ENCODE results near the gene COL17A1.

Gene COL17A1

DNA sequence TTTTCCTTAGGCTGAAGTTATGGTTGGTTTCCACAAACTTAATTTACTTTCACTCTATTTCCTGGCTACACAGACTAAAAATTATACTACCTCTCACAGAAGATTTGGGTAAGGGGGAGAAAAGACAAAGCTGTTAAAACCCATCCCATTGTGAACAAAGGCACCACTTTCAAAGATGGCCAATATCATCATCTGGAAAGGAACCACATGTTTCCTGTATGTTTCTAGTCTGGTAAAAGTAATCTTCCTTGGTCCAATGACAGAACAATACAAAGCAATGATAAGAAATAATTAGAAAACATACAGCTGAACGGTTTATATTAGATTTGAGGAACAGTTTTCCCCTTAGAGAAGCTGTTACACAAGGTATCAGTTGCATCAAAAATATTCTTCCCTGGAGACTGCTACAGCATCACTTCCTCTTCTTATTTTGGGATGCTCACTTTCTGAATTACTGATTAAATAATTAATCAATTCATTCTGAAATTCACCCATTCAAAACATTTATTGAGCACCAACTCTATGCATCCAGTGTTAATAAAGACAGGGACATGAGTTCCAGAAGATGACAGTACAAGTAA lies 27.8 kb upstream of the COL17A1 start:
- Histone ChIP-seq H3K4me1 (ENCODE audit: control insufficient read depth, insufficient read depth, low read length) (peaks cover 10% of the 10 kb centered on the region), H3K27me3 (ENCODE audit: control insufficient read depth, insufficient read depth, low read length) (no peaks in the 10 kb centered on the region), H3K36me3 (ENCODE audit: control insufficient read depth, insufficient read depth, low read length) (no peaks in the 10 kb centered on the region), H3K9me3 (ENCODE audit: control insufficient read depth, low read length) (no peaks in the 10 kb centered on the region), H3K9ac (ENCODE audit: low read length) (no peak overlapping the region), H3K4me3 (ENCODE audit: low read length) (no peak overlapping the region)

DNA sequence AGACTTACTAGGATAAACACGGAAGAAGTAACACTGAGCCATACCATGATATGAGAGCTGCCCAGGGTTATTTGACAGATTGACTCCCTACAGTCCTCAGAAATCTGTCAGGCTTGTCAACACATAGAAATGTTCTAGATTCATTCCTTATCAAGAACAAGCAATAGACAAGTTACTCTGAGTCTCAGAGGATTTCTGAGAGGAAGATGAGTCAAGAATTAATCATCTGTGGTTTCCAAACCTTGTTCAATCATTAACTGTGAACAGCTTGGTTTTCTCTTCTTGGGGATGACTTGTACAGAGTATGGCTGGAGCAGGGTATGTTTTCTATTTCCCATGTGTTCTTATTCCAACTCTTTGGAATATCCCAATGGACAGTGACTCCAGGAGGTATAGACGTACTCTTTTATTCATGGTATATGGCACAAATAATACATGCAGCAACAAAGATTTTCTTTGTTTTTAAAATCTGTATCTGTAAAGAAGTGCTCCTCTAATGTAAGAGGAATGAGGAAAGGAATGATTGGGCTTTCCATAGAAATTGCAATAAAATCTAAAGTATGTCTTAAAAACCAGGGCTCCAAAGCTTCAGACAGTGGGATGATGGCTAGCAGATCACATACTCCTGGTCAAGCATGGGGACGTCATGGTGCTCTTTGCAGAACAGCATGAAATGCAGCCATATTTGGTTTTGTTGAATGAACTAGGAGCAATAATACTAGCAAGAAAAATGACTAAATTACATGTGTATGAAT lies 24.4 kb upstream of the COL17A1 start:
- H3K4me1 ChIP-seq (ENCODE audit: control insufficient read depth, insufficient read depth, low read length) = no peaks in the 10 kb centered on the region
- H3K27me3 ChIP-seq (ENCODE audit: control insufficient read depth, insufficient read depth, low read length) = no peaks in the 10 kb centered on the region
- no peaks in the 10 kb centered on the region for H3K9me3 ChIP-seq (ENCODE audit: control insufficient read depth, low read length)
- H3K4me3 ChIP-seq (ENCODE audit: low read length) = no peak overlapping the region
- H3K36me3 ChIP-seq (ENCODE audit: control insufficient read depth, insufficient read depth, low read length) = no peaks in the 10 kb centered on the region
- no peak overlapping the region for H3K9ac ChIP-seq (ENCODE audit: low read length)

DNA sequence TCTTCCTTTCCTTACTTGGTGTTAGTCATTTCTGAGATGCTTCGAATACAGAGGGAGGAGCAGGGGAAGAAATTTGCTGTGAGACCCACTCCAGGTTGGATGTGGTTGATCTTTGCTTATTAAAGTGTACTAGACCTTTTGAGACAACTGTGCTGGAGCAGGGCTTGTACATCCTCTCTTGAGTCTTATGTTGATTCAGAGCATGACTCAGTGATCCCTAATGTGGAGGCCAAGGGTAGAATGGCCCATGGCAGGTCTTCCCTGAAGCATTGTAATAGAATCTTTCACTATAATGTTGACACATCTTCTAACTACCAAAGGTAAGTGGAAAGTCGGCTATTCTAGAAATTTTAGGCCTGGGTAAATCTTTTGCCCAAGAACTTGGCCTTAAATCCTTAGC lies 19.2 kb upstream of the COL17A1 start:
- no peak overlapping the region for H3K9ac ChIP-seq (ENCODE audit: low read length)
- no peaks in the 10 kb centered on the region for H3K36me3 ChIP-seq (ENCODE audit: control insufficient read depth, insufficient read depth, low read length)
- peaks cover 11% of the 10 kb centered on the region for H3K4me1 ChIP-seq (ENCODE audit: control insufficient read depth, insufficient read depth, low read length)
- H3K9me3 ChIP-seq (ENCODE audit: control insufficient read depth, low read length) = no peaks in the 10 kb centered on the region
- H3K4me3 ChIP-seq (ENCODE audit: low read length) = no peak overlapping the region
- no peaks in the 10 kb centered on the region for H3K27me3 ChIP-seq (ENCODE audit: control insufficient read depth, insufficient read depth, low read length)

DNA sequence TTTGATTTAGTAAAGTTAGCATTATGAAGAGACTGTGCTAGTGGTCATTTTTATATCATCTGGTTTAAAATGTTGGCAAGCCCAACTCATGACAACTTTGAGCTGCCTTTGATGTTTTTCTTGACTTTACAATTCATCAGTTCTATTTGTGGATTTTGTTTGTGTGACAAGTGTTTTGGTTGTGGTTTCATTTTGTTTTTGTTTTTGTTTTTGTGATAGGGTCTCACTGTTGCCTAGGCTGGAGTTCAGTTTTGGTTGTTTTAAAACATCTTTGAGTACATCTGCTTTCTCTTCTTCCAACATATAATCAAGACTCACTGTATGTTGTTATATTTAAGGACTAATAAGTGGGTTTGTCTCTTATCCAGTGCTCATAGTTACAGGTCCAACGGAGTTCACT lies 18.7 kb upstream of the COL17A1 start:
- Histone ChIP-seq H3K9ac (ENCODE audit: low read length) (no peak overlapping the region), H3K27me3 (ENCODE audit: control insufficient read depth, insufficient read depth, low read length) (no peaks in the 10 kb centered on the region), H3K4me3 (ENCODE audit: low read length) (no peak overlapping the region), H3K4me1 (ENCODE audit: control insufficient read depth, insufficient read depth, low read length) (peaks cover 11% of the 10 kb centered on the region), H3K9me3 (ENCODE audit: control insufficient read depth, low read length) (no peaks in the 10 kb centered on the region), H3K36me3 (ENCODE audit: control insufficient read depth, insufficient read depth, low read length) (no peaks in the 10 kb centered on the region)

DNA sequence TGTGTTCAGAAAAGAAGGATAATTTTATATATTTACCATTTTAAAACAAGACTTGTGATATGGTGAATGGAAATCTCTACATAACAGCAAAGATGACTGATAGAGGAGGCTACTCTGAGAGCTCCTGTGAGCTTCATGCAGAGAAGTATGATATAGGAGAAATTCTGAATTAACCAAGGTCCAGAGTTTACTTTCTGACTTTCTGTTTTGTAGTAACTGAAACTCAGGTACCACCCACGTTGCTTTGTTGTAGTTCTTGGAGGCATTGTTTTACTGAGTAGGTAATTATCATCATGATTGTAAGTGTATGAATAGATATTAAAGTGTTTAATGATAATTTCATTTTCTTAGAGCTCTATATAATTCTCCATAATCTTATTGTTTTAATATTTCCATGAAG lies 18.3 kb upstream of the COL17A1 start:
- no peaks in the 10 kb centered on the region for H3K27me3 ChIP-seq (ENCODE audit: control insufficient read depth, insufficient read depth, low read length)
- H3K9me3 ChIP-seq (ENCODE audit: control insufficient read depth, low read length) = no peaks in the 10 kb centered on the region
- no peak overlapping the region for H3K9ac ChIP-seq (ENCODE audit: low read length)

DNA sequence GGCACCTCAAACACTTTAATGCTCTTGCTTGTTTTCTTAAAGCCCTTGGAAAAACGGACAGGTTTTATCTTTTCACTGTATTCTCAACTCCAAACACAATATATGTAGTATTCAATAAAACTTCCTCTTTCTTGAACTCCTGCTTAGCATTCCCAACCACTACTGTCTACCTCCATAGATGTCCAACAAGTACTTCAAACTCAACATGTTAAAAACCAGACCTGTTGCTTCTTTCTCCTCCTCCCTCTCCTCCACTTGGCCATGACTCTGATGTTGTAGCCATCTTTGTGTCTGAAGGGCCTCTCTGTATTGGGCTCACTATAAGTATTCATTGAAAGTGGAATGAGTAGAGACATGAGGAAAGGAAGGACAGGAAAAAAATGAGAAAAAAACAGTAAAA lies 16.2 kb upstream of the COL17A1 start:
- Histone ChIP-seq H3K27me3 (ENCODE audit: control insufficient read depth, insufficient read depth, low read length) (no peaks in the 10 kb centered on the region), H3K4me3 (ENCODE audit: low read length) (no peak overlapping the region), H3K9me3 (ENCODE audit: control insufficient read depth, low read length) (no peaks in the 10 kb centered on the region), H3K4me1 (ENCODE audit: control insufficient read depth, insufficient read depth, low read length) (peaks cover 11% of the 10 kb centered on the region), H3K36me3 (ENCODE audit: control insufficient read depth, insufficient read depth, low read length) (no peaks in the 10 kb centered on the region), H3K9ac (ENCODE audit: low read length) (no peak overlapping the region)

More for the DNA sequence above, 18.3 kb upstream of the COL17A1 start:
- Histone ChIP-seq H3K4me3 (ENCODE audit: low read length) (no peak overlapping the region), H3K36me3 (ENCODE audit: control insufficient read depth, insufficient read depth, low read length) (no peaks in the 10 kb centered on the region), H3K4me1 (ENCODE audit: control insufficient read depth, insufficient read depth, low read length) (peaks cover 11% of the 10 kb centered on the region)

DNA sequence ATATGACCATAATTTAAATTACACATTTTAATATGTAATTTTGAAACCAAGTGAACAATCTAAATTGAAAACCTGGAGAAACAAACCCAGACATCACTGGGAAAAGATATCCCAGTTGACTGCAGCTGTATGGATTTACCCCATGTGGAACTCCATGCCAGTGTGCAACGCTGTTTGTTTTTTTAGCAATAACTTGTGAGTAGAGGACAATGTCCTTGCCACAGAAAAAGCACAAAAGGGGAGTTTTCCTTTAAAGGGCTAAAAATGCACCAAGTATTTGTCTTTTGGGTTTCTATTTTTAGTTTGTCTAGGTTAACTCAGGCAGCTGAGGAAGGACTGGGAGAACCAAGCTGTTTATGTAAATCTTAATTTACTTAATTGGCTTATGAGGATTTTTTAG lies 15.1 kb upstream of the COL17A1 start:
- no peak overlapping the region for H3K9ac ChIP-seq (ENCODE audit: low read length)
- H3K36me3 ChIP-seq (ENCODE audit: control insufficient read depth, insufficient read depth, low read length) = no peaks in the 10 kb centered on the region
- no peak overlapping the region for H3K4me3 ChIP-seq (ENCODE audit: low read length)
- H3K9me3 ChIP-seq (ENCODE audit: control insufficient read depth, low read length) = no peaks in the 10 kb centered on the region
- H3K27me3 ChIP-seq (ENCODE audit: control insufficient read depth, insufficient read depth, low read length) = no peaks in the 10 kb centered on the region
- H3K4me1 ChIP-seq (ENCODE audit: control insufficient read depth, insufficient read depth, low read length) = peaks cover 11% of the 10 kb centered on the region

DNA sequence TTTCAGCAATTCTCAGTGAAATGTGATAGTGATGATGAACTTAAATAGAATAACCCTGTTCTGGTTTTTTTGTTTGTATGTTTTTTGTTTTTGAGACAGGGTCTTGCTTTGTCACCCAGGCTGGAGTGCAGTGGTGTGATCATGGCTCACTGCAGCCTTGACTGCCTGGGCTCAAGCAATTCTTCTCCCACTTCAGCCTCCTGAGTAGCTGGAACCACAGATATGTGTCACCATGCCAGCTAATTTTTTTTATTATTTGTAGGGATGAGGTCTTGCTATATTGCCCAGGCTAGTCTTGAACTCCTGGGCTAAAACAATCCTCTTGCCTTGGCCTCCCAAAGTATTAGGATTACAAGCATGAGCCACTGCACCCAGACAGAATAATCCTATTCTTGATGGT lies 14.3 kb upstream of the COL17A1 start:
- Histone ChIP-seq H3K9me3 (ENCODE audit: control insufficient read depth, low read length) (no peaks in the 10 kb centered on the region), H3K4me3 (ENCODE audit: low read length) (no peak overlapping the region), H3K27me3 (ENCODE audit: control insufficient read depth, insufficient read depth, low read length) (no peaks in the 10 kb centered on the region), H3K36me3 (ENCODE audit: control insufficient read depth, insufficient read depth, low read length) (no peaks in the 10 kb centered on the region), H3K4me1 (ENCODE audit: control insufficient read depth, insufficient read depth, low read length) (peaks cover 11% of the 10 kb centered on the region), H3K9ac (ENCODE audit: low read length) (no peak overlapping the region)

DNA sequence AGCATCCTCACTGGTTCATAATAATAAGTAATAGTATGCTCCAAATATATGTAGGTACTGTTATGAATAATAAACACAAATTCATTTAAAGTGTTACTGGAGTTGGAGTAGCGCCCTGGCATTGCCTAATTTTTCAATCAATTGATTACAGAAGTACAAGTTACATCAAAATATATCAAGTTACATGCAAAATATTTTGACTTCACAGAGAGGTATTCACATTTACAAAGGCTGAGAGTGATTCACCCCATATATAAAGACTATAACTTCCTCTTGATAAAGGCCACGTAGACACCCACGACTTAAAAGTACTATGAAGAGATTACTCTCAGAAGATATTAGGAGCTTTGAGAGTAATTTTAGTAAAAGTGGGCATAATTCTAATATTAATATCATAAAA lies 13.6 kb upstream of the COL17A1 start:
- Histone ChIP-seq H3K4me1 (ENCODE audit: control insufficient read depth, insufficient read depth, low read length) (peaks cover 7% of the 10 kb centered on the region), H3K27me3 (ENCODE audit: control insufficient read depth, insufficient read depth, low read length) (no peaks in the 10 kb centered on the region), H3K9ac (ENCODE audit: low read length) (no peak overlapping the region), H3K4me3 (ENCODE audit: low read length) (no peak overlapping the region), H3K36me3 (ENCODE audit: control insufficient read depth, insufficient read depth, low read length) (no peaks in the 10 kb centered on the region), H3K9me3 (ENCODE audit: control insufficient read depth, low read length) (no peaks in the 10 kb centered on the region)

DNA sequence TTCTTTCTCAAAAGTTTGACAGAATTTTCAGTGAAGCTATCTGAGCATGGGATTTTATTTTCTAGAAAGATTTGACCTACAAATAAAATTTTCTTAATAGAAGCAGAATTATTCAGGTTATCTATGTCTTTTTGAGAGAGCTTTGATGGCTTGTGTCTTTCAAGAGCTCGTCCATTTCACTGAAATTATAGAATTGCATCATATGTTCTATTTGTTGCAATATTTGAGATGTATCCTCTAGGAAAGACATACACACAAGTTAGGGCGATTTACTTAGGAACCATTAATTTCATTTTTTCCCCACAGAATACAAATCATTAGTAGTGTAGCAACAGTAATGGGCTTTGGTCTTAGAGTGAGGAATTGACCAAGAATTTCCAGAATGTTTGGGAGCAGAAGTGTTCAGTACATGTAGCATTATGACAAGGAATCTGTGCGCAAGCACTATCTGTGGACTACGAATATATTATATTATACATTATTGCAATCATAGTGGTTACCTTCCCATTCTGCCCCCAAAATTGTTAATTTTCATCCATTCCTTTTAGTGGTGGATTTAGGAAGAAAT lies 12.8 kb upstream of the COL17A1 start:
- no peaks in the 10 kb centered on the region for H3K27me3 ChIP-seq (ENCODE audit: control insufficient read depth, insufficient read depth, low read length)
- no peaks in the 10 kb centered on the region for H3K36me3 ChIP-seq (ENCODE audit: control insufficient read depth, insufficient read depth, low read length)
- no peak overlapping the region for H3K9ac ChIP-seq (ENCODE audit: low read length)
- no peak overlapping the region for H3K4me3 ChIP-seq (ENCODE audit: low read length)
- H3K9me3 ChIP-seq (ENCODE audit: control insufficient read depth, low read length) = no peaks in the 10 kb centered on the region
- no peaks in the 10 kb centered on the region for H3K4me1 ChIP-seq (ENCODE audit: control insufficient read depth, insufficient read depth, low read length)

DNA sequence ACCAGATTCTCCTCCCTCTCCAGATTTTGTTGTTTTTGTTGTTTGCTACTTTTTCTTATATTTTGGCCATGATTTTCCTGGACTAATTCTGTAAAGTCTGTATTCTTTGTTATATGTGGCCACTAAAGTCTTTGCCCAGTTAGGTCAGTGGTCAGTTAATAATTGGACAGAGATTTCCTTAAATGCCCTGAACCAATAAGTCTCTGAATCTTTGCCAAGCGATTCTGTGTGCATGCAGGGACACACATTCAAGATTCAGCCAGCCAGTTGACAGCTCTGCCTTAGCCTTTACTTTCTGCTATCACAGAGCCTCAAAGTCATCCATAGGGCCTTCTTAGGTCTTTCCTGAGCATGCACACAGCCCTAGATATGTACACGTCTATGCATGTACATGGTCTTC lies 11.0 kb upstream of the COL17A1 start:
- Histone ChIP-seq H3K4me3 (ENCODE audit: low read length) (no peak overlapping the region), H3K9ac (ENCODE audit: low read length) (no peak overlapping the region), H3K4me1 (ENCODE audit: control insufficient read depth, insufficient read depth, low read length) (no peaks in the 10 kb centered on the region), H3K27me3 (ENCODE audit: control insufficient read depth, insufficient read depth, low read length) (no peaks in the 10 kb centered on the region), H3K36me3 (ENCODE audit: control insufficient read depth, insufficient read depth, low read length) (no peaks in the 10 kb centered on the region), H3K9me3 (ENCODE audit: control insufficient read depth, low read length) (no peaks in the 10 kb centered on the region)

DNA sequence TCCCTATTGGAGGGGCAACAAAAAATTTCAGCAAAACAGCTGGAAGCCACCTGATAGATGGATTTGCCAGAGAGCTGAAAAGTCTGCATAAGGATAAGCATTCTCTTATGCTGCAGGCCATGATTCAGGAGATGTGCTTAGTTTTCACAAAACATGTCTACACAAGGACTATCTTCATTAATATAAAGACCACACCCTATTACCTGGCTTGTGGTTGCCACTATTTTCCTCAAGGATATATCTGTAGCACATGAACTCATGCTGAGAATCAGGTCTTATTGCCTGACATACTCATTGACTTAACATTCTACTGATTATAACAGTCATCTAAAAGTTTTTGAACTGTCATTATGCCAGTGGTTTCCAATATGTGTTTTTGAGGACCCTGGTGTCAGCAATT lies 7.1 kb upstream of the COL17A1 start:
- Histone ChIP-seq H3K36me3 (ENCODE audit: control insufficient read depth, insufficient read depth, low read length) (no peaks in the 10 kb centered on the region), H3K27me3 (ENCODE audit: control insufficient read depth, insufficient read depth, low read length) (no peaks in the 10 kb centered on the region), H3K4me3 (ENCODE audit: low read length) (no peak overlapping the region), H3K4me1 (ENCODE audit: control insufficient read depth, insufficient read depth, low read length) (no peaks in the 10 kb centered on the region), H3K9ac (ENCODE audit: low read length) (no peak overlapping the region), H3K9me3 (ENCODE audit: control insufficient read depth, low read length) (no peaks in the 10 kb centered on the region)

All from mucosa of stomach (tissue), 1 donor.